IMR-90 (cell line): ENCODE results near the gene CNNM1. TPM values are rescaled to one million over a fixed set of nuclear protein-coding genes. Genes with fewer than 3 reads are reported as not detected.

Experiments
- ATAC-seq: fragments of 200-7000 bp; cut with Tn5 transposase; 2 replicates; pipeline ENCODE4 v1.9.1; 2020; ENCODE audit warnings: low read depth, mild to moderate bottlenecking, moderate library complexity
- BruUV-seq: library from RNA; stranded (reverse); fragments of 400-500 nt; replicated peaks from 2 replicates; lab custom pipeline; 2021; lab: Mats Ljungman, UMichigan
- CTCF ChIA-PET: fragments of 300-600 bp; formaldehyde crosslinking; extraction: SDS; loops from one replicate; lab custom pipeline; 2021; ENCODE audit warnings: antibody characterized with exemption; lab: Yijun Ruan, JAX
- POLR2A ChIA-PET: fragments of 300-600 bp; sonication (Branson Sonifier 250); formaldehyde crosslinking; loops from one replicate; lab custom pipeline; 2022; ENCODE audit warnings: antibody characterized with exemption; ENCODE audit not compliant: unreplicated experiment; lab: Charles Lee
- DNase-seq: peaks from one replicate; pipeline ENCODE4 v3.0.0; 2013
- H2AFZ ChIP-seq: replicated peaks from 2 replicates; pipeline ENCODE3; 2013; ENCODE audit warnings: low read length, mild to moderate bottlenecking; ENCODE audit not compliant: poor library complexity
- H2AK5ac ChIP-seq: 2 replicates; pipeline ENCODE4 v1.6.1; 2013; ENCODE audit warnings: low read depth, low read length, inconsistent platforms
- H2AK9ac ChIP-seq: replicated peaks from 2 replicates; pipeline ENCODE3; 2013; ENCODE audit warnings: mild to moderate bottlenecking, low read depth, low read length, moderate library complexity; ENCODE audit not compliant: poor library complexity
- H2BK120ac ChIP-seq: 2 replicates; pipeline ENCODE4 v1.6.1; 2013; ENCODE audit warnings: low read depth, low read length, inconsistent platforms
- H2BK15ac ChIP-seq: 3 replicates; pipeline ENCODE4 v1.6.1; 2013; ENCODE audit warnings: low read depth, low read length, inconsistent platforms
- H2BK20ac ChIP-seq: 2 replicates; pipeline ENCODE4 v1.6.1; 2013; ENCODE audit warnings: low read depth, mild to moderate bottlenecking, inconsistent platforms, low read length, moderate library complexity
- H2BK5ac ChIP-seq: 2 replicates; pipeline ENCODE4 v1.6.1; 2013; ENCODE audit warnings: mild to moderate bottlenecking, low read depth, low read length, inconsistent platforms; ENCODE audit not compliant: poor library complexity, severe bottlenecking
- H3K14ac ChIP-seq: replicated peaks from 2 replicates; pipeline ENCODE4 v1.6.1; 2013; ENCODE audit warnings: low read depth, low read length, inconsistent platforms
- H3K18ac ChIP-seq: 2 replicates; pipeline ENCODE4 v1.6.1; 2013; ENCODE audit warnings: low read depth, low read length, control low read depth
- H3K23ac ChIP-seq: 2 replicates; pipeline ENCODE4 v1.6.1; 2013; ENCODE audit warnings: low read depth, low read length, inconsistent platforms
- H3K27ac ChIP-seq: 2 replicates; pipeline ENCODE4 v1.5.1; 2013; ENCODE audit warnings: mild to moderate bottlenecking, control low read depth, low read length; ENCODE audit not compliant: insufficient read depth
- H3K27me3 ChIP-seq: 2 replicates; pipeline ENCODE4 v1.6.1; 2013; ENCODE audit warnings: low read length; ENCODE audit not compliant: control insufficient read depth, insufficient read depth
- H3K36me3 ChIP-seq: 2 replicates; pipeline ENCODE4 v1.6.1; 2013; ENCODE audit warnings: low read length, mixed read lengths; ENCODE audit not compliant: control insufficient read depth, insufficient read depth
- H3K4ac ChIP-seq: 2 replicates; pipeline ENCODE4 v1.6.1; 2013; ENCODE audit warnings: low read depth, low read length, inconsistent platforms
- H3K4me1 ChIP-seq: 2 replicates; pipeline ENCODE4 v1.6.1; 2013; ENCODE audit warnings: low read length, mixed read lengths; ENCODE audit not compliant: control insufficient read depth, insufficient read depth
- H3K4me2 ChIP-seq: 2 replicates; pipeline ENCODE4 v1.6.1; 2013; ENCODE audit warnings: low read depth, mild to moderate bottlenecking, control low read depth, low read length, moderate library complexity
- H3K4me3 ChIP-seq: 2 replicates; pipeline ENCODE4 v1.5.1; 2013; ENCODE audit warnings: low read depth, mild to moderate bottlenecking, control low read depth, low read length, moderate library complexity; ENCODE audit not compliant: insufficient read depth
- H3K56ac ChIP-seq: 2 replicates; pipeline ENCODE4 v1.6.1; 2013; ENCODE audit warnings: low read length, inconsistent platforms; ENCODE audit not compliant: insufficient read depth; ENCODE audit errors: extremely low read depth
- H3K79me1 ChIP-seq, 2 experiments: 2 replicates each; pipeline ENCODE4 v1.6.1; 2013; ENCODE audit warnings: low read length in 2 of 2, inconsistent platforms in 1 of 2, low read depth in 1 of 2
- H3K9ac ChIP-seq: 2 replicates; pipeline ENCODE4 v1.6.1; 2013; ENCODE audit warnings: low read depth, low read length, control low read depth
- H3K9me1 ChIP-seq: 2 replicates; pipeline ENCODE4 v1.6.1; 2013; ENCODE audit warnings: low read length, inconsistent platforms; ENCODE audit not compliant: insufficient read depth
- H3K9me3 ChIP-seq: 2 replicates; pipeline ENCODE4 v1.6.1; 2013; ENCODE audit warnings: low read length; ENCODE audit not compliant: control insufficient read depth, insufficient read depth
- H4K20me1 ChIP-seq: 2 replicates; pipeline ENCODE4 v1.6.1; 2013; ENCODE audit warnings: low read length, inconsistent platforms; ENCODE audit not compliant: insufficient read depth
- H4K5ac ChIP-seq: 2 replicates; pipeline ENCODE4 v1.6.1; 2013; ENCODE audit warnings: mild to moderate bottlenecking, low read depth, low read length, control low read depth
- H4K8ac ChIP-seq, 2 experiments: 2 replicates each; pipeline ENCODE4 v1.6.1; 2013; ENCODE audit warnings: low read depth in 2 of 2, low read length in 2 of 2, control low read depth in 1 of 2, inconsistent platforms in 1 of 2
- H4K91ac ChIP-seq: 2 replicates; pipeline ENCODE4 v1.6.1; 2013; ENCODE audit warnings: low read depth, low read length, inconsistent platforms; ENCODE audit not compliant: insufficient read depth
- FOS ChIP-seq: fragments of 150-350 bp; IDR thresholded peaks from 2 replicates; pipeline ENCODE4 v1.6.1; 2016; ENCODE audit warnings: low read depth, low read length
- MAFK ChIP-seq: IDR thresholded peaks from 2 replicates; pipeline ENCODE4 v1.6.1; 2012; ENCODE audit warnings: low read depth, low read length, improper control_type of control experiment
- MAZ ChIP-seq: IDR thresholded peaks from 2 replicates; pipeline ENCODE4 v1.6.1; 2012; ENCODE audit warnings: low read depth, mild to moderate bottlenecking, low read length, improper control_type of control experiment, moderate library complexity, borderline replicate concordance
- POLR2A ChIP-seq: IDR thresholded peaks from 2 replicates; pipeline ENCODE4 v1.6.1; 2012; ENCODE audit warnings: mild to moderate bottlenecking, low read depth, low read length
- RAD21 ChIP-seq: IDR thresholded peaks from 2 replicates; pipeline ENCODE4 v1.6.1; 2012; ENCODE audit warnings: low read length, improper control_type of control experiment
- SMC3 ChIP-seq: fragments of 150-350 bp; IDR thresholded peaks from 2 replicates; pipeline ENCODE4 v1.6.1; 2016; ENCODE audit warnings: low read depth, mild to moderate bottlenecking, antibody characterized with exemption, low read length, moderate library complexity
- WGBS, 2 experiments: methylation state at CpG; one replicate each; pipeline versions ENCODE4 v1.1.5 to v1.1.7; 2013; ENCODE audit warnings: missing lambda C conversion rate in 2 of 2; ENCODE audit not compliant: insufficient read length in 1 of 2; ENCODE audit errors: extremely low coverage in 2 of 2; 5-methylcytosine and 5-hydroxymethylcytosine counted together
- dilution Hi-C: fragments of 300-500 bp; cut with HindIII; formaldehyde crosslinking; loops from one replicate; pipeline ENCODE4 v1.14.3; 2018; ENCODE audit warnings: low sequenced_read_pairs; ENCODE audit not compliant: unreplicated experiment
- in situ Hi-C: fragments of 300-500 bp; cut with MboI; formaldehyde crosslinking; loops from 3 replicates; pipeline ENCODE4 v1.14.3; 2019; ENCODE audit warnings: low sequenced_read_pairs, inconsistent platforms, mixed read lengths
- intact Hi-C: fragments of 100-400 bp; cut with micrococcal nuclease; formaldehyde crosslinking; loops from 2 replicates; pipeline ENCODE4 v1.10.0; 2022
- polyA plus RNA-seq, 3 experiments: library from polyadenylated mRNA; depleted of rRNA; stranded (reverse); fragments of >200 nt; gene quantifications; 2 replicates each; pipeline ENCODE4 v1.2.3, GENCODE V29; 2012; ENCODE audit warnings: low replicate concordance in 1 of 3
- total RNA-seq: library from RNA; depleted of rRNA; stranded (reverse); fragments of >200 nt; gene quantifications from 2 replicates; pipeline ENCODE4 v1.2.3, GENCODE V29; 2012
- TF ChIP-seq, protein P1 (sequence below): fragments of 150-350 bp; IDR thresholded peaks from 2 replicates; pipeline ENCODE4 v1.6.1; 2016; ENCODE audit warnings: low read depth, mild to moderate bottlenecking, low read length, moderate library complexity, borderline replicate concordance
- TF ChIP-seq, protein P2 (sequence below): conservative IDR thresholded peaks from 2 replicates; pipeline ENCODE4 v1.5.1; 2012; ENCODE audit warnings: mild to moderate bottlenecking, low read depth, low read length, improper control_type of control experiment

CNNM1 gene
- total and polyA plus RNA-seq, 2 of the 4 experiments (the other 2 are of a cell fraction): 0.18 to 0.39 TPM

GRCh38 chr10:99328579-99329303, 415 bp upstream of the CNNM1 start:
- no peak overlapping the region for H2BK5ac ChIP-seq
- in situ Hi-C loops (no loop called here), intact Hi-C loops (no loop called here), dilution Hi-C loops (no loop called here)
- H3K14ac ChIP-seq: no peak overlapping the region
- no peak overlapping the region for H3K18ac ChIP-seq
- DNase-seq: peak; percentile 7
- H3K36me3 ChIP-seq: no peaks in the 10 kb centered on the region
- no peak overlapping the region for H3K27ac ChIP-seq
- no peak overlapping the region; the same call in 2 of the 3 replicates for H2BK15ac ChIP-seq
- H2BK20ac ChIP-seq: no peak overlapping the region
- H3K4ac ChIP-seq: no peak overlapping the region
- WGBS, 2 experiments: 13% methylated on average over 3 of the region's 23 CpGs; no CpG with 5 or more reads in 1 of the 2 experiments
- CTCF ChIA-PET: no interaction called here
- no peak overlapping the region for H4K91ac ChIP-seq
- H3K56ac ChIP-seq: no peak overlapping the region
- no peak overlapping the region for H4K5ac ChIP-seq
- TF ChIP-seq, protein P1, sequence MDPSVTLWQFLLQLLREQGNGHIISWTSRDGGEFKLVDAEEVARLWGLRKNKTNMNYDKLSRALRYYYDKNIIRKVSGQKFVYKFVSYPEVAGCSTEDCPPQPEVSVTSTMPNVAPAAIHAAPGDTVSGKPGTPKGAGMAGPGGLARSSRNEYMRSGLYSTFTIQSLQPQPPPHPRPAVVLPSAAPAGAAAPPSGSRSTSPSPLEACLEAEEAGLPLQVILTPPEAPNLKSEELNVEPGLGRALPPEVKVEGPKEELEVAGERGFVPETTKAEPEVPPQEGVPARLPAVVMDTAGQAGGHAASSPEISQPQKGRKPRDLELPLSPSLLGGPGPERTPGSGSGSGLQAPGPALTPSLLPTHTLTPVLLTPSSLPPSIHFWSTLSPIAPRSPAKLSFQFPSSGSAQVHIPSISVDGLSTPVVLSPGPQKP: no peak
- no peak for TF ChIP-seq MAZ
- TF ChIP-seq FOS: no peak
- no peak for TF ChIP-seq SMC3
- TF ChIP-seq, protein P2, sequence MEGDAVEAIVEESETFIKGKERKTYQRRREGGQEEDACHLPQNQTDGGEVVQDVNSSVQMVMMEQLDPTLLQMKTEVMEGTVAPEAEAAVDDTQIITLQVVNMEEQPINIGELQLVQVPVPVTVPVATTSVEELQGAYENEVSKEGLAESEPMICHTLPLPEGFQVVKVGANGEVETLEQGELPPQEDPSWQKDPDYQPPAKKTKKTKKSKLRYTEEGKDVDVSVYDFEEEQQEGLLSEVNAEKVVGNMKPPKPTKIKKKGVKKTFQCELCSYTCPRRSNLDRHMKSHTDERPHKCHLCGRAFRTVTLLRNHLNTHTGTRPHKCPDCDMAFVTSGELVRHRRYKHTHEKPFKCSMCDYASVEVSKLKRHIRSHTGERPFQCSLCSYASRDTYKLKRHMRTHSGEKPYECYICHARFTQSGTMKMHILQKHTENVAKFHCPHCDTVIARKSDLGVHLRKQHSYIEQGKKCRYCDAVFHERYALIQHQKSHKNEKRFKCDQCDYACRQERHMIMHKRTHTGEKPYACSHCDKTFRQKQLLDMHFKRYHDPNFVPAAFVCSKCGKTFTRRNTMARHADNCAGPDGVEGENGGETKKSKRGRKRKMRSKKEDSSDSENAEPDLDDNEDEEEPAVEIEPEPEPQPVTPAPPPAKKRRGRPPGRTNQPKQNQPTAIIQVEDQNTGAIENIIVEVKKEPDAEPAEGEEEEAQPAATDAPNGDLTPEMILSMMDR: no peak
- TF ChIP-seq MAFK: no peak
- no peak for TF ChIP-seq RAD21
- no peak for TF ChIP-seq POLR2A
- H2AFZ ChIP-seq: peak overlapping the region; percentile 86
- H3K23ac ChIP-seq: no peak overlapping the region
- peak overlapping the region; percentile 79 for H3K4me2 ChIP-seq
- H3K9me1 ChIP-seq: no peaks in the 10 kb centered on the region
- BruUV-seq: no TSS peak
- H3K27me3 ChIP-seq: peaks cover 20% of the 10 kb centered on the region
- peak overlapping the region; percentile 23 for H3K4me3 ChIP-seq
- ATAC-seq: no peak
- H2BK120ac ChIP-seq: no peak overlapping the region
- no peak overlapping the region for H2AK5ac ChIP-seq
- H3K9me3 ChIP-seq: no peaks in the 10 kb centered on the region
- H4K20me1 ChIP-seq: no peaks in the 10 kb centered on the region
- no peak overlapping the region for H3K9ac ChIP-seq
- POLR2A ChIA-PET: no interaction called here
- H3K4me1 ChIP-seq: peaks cover 2% of the 10 kb centered on the region; the same call in 1 of the 2 replicates
- no peaks in the 10 kb centered on the region for H3K79me1 ChIP-seq
- no peak overlapping the region for H4K8ac ChIP-seq
- H2AK9ac ChIP-seq: peak overlapping the region; percentile 18
